ENCODE measurements around the gene ACTR1B.

DNA sequence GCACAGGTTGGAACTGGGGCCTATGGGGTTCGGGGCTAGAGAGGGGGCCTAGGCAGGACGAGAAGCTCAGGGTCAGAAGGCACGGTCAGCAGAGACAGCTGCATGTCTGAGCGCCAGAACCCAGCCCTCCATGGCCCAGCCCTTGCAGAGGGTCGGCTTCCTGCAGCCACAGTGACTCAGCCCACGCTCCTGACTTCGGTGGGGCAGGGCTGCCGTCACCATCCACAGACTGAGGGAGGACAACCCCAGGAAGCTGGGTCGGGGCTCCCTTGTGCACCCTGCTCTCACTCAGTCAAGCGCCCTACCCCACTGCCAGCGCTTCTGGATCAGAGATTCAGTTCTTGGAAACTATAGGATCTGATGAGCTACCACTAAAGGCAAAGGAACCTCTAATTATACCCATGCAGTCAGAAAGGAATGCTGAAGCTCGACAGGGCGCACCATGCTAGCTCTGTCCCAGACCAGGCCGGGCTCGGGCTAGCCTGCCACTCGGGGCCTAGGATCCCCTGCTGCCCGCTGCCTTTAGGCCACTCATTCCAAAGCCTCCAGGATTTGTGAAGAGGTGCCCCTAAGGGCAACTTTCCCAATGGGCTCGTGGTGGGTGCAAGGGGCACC, 3.0 kb downstream of the ACTR1B start:
- TF ChIP-seq SPI1 (IDR thresholded peaks at IDR 0.05; ENCODE audit: low read depth, low read length) (no peak), POU2F2 (IDR thresholded peaks at IDR 0.05; ENCODE audit: low read depth, low read length) (no peak), POLR2A (IDR thresholded peaks at IDR 0.05; ENCODE audit: low read depth, low read length) (no peak), POLR2AphosphoS5 (IDR thresholded peaks at IDR 0.05; ENCODE audit: low read depth, low read length) (no peak)

All from GM12891 (cell line).